Measurements from ENCODE around the gene LVRN. TPM values are rescaled to one million over a fixed set of nuclear protein-coding genes. Genes with fewer than 3 reads are reported as not detected.

Gene LVRN
- polyA plus RNA-seq, 3 donors: not detected

DNA sequence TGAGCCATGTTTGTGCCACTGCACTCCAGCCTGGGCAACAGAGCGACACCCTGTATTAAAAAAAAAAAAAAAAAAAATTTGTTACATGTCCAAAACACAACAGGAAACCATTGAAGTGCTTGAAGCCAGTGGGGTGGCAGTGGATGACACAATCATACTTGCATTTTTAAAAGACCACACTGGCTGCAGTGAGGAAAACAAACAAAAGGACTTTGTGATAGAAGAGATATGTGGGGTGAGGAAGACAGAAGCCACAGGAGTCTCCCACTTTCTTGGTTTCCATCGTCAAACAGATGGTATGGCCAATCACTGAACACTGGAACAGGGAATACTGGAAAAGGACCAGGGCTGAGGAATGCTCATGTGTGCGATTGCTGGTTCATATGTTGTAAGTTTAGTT lies 101.7 kb downstream of the LVRN start:
- H3K4me3 ChIP-seq (replicated peaks in 1 of 3; ENCODE audit: low read depth in 2 of 3, low read length in 3 of 3): no peak overlapping the region
- H3K27me3 ChIP-seq (ENCODE audit: control insufficient read depth in 2 of 2, insufficient read depth in 2 of 2, low read length in 2 of 2): no peaks in the 10 kb centered on the region
- no peak overlapping the region for H3K27ac ChIP-seq (ENCODE audit: low read depth in 1 of 2, low read length in 2 of 2)
- no peaks in the 10 kb centered on the region for H3K9me3 Mint-ChIP-seq
- no peaks in the 10 kb centered on the region for H3K9me3 ChIP-seq (replicated peaks in 1 of 2; ENCODE audit: control insufficient read depth in 1 of 2, insufficient read depth in 1 of 2, low read length in 2 of 2)
- no peak overlapping the region for H3K9ac ChIP-seq (ENCODE audit: insufficient read depth, low read length, poor library complexity, severe bottlenecking)
- no peak for DNase-seq
- H3K27me3 Mint-ChIP-seq (ENCODE audit: low read depth in 3 of 3): peaks cover 0 to 8% (median 5%) of the 10 kb centered on the region in 3 donors
- intact Hi-C loops (cut with micrococcal nuclease): no loop called here
- TF ChIP-seq, protein P1, sequence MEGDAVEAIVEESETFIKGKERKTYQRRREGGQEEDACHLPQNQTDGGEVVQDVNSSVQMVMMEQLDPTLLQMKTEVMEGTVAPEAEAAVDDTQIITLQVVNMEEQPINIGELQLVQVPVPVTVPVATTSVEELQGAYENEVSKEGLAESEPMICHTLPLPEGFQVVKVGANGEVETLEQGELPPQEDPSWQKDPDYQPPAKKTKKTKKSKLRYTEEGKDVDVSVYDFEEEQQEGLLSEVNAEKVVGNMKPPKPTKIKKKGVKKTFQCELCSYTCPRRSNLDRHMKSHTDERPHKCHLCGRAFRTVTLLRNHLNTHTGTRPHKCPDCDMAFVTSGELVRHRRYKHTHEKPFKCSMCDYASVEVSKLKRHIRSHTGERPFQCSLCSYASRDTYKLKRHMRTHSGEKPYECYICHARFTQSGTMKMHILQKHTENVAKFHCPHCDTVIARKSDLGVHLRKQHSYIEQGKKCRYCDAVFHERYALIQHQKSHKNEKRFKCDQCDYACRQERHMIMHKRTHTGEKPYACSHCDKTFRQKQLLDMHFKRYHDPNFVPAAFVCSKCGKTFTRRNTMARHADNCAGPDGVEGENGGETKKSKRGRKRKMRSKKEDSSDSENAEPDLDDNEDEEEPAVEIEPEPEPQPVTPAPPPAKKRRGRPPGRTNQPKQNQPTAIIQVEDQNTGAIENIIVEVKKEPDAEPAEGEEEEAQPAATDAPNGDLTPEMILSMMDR (IDR thresholded peaks at IDR 0.05): no peak
- H3K4me3 Mint-ChIP-seq: peak overlapping the region in 1 of 2 donors; percentile 5
- H2AFZ ChIP-seq (ENCODE audit: insufficient read depth, low read depth, low read length, poor library complexity, severe bottlenecking): no peak overlapping the region
- no peak overlapping the region for H3K4me2 ChIP-seq (replicated peaks; ENCODE audit: extremely low read depth, low read length, poor library complexity, severe bottlenecking)
- no peaks in the 10 kb centered on the region for H4K20me1 ChIP-seq (ENCODE audit: insufficient read depth, low read length)
- H3K4me1 Mint-ChIP-seq: no peaks in the 10 kb centered on the region
- no peaks in the 10 kb centered on the region for H3K36me3 Mint-ChIP-seq
- no peaks in the 10 kb centered on the region for H3K4me1 ChIP-seq (ENCODE audit: control insufficient read depth in 1 of 2, insufficient read depth in 2 of 2, low read length in 2 of 2)
- no peak overlapping the region for H3K27ac Mint-ChIP-seq
- H3K36me3 ChIP-seq (replicated peaks in 1 of 2; ENCODE audit: control insufficient read depth in 1 of 2, insufficient read depth in 2 of 2, low read length in 2 of 2): no peaks in the 10 kb centered on the region
- 70% methylated on average over 1 of the region's 3 CpGs for WGBS (ENCODE audit: insufficient coverage)
- no peaks in the 10 kb centered on the region for H3K79me2 ChIP-seq (ENCODE audit: insufficient read depth, low read length)

DNA sequence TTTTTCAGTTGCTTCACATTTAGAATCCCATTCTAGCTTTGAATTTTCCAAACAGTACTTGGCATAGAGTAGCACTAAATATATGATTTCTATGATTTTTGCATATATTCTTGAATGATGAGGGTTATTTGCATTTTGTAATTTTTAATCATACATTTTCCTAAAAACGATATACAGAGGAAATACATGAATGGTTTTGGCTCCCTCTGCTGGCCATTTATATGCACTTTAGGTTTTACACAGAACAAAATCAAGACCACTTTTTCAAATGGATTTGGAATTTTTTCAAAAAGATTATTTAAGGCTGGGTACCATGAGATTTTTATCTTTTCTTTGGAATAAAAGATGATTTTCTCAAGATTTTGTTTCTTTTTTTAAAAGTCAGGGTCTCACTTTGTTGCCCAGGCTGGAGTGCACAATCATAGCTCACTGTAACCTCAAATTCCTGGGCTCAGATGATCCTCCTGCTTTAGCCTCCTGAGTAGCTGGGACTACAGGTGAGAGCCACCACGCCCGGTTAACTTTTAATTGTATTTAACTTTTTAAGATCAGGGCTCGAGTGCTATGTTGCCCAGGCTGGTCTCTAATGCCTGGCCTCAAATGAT lies 105.9 kb downstream of the LVRN start:
- Mint-ChIP-seq H3K27me3 (ENCODE audit: low read depth in 3 of 3) (peaks cover 0 to 5% (median 5%) of the 10 kb centered on the region in 3 donors), H3K4me1 (no peaks in the 10 kb centered on the region), H3K4me3 (no peak overlapping the region), H3K9me3 (no peaks in the 10 kb centered on the region), H3K27ac (no peak overlapping the region), H3K36me3 (no peaks in the 10 kb centered on the region)
- H3K27me3 ChIP-seq (ENCODE audit: control insufficient read depth in 2 of 2, insufficient read depth in 2 of 2, low read length in 2 of 2): no peaks in the 10 kb centered on the region
- intact Hi-C loops (cut with micrococcal nuclease): no loop called here
- H3K4me2 ChIP-seq (replicated peaks; ENCODE audit: extremely low read depth, low read length, poor library complexity, severe bottlenecking): no peak overlapping the region
- H3K36me3 ChIP-seq (replicated peaks in 1 of 2; ENCODE audit: control insufficient read depth in 1 of 2, insufficient read depth in 2 of 2, low read length in 2 of 2): no peaks in the 10 kb centered on the region
- H3K9ac ChIP-seq (ENCODE audit: insufficient read depth, low read length, poor library complexity, severe bottlenecking): no peak overlapping the region
- H3K79me2 ChIP-seq (ENCODE audit: insufficient read depth, low read length): no peaks in the 10 kb centered on the region
- no peak overlapping the region for H3K4me3 ChIP-seq (replicated peaks in 1 of 3; ENCODE audit: low read depth in 2 of 3, low read length in 3 of 3)
- no peaks in the 10 kb centered on the region for H3K9me3 ChIP-seq (replicated peaks in 1 of 2; ENCODE audit: control insufficient read depth in 1 of 2, insufficient read depth in 1 of 2, low read length in 2 of 2)
- TF ChIP-seq, protein P1 (IDR thresholded peaks at IDR 0.05): peak; percentile 89
- no peaks in the 10 kb centered on the region for H3K4me1 ChIP-seq (ENCODE audit: control insufficient read depth in 1 of 2, insufficient read depth in 2 of 2, low read length in 2 of 2)
- H4K20me1 ChIP-seq (ENCODE audit: insufficient read depth, low read length): no peaks in the 10 kb centered on the region
- peak; percentile 34 to 46 (median 43) for DNase-seq
- no CpG with 5 or more reads among the region's 4 CpGs for WGBS (ENCODE audit: insufficient coverage)
- no peak overlapping the region for H3K27ac ChIP-seq (ENCODE audit: low read depth in 1 of 2, low read length in 2 of 2)
- H2AFZ ChIP-seq (ENCODE audit: insufficient read depth, low read depth, low read length, poor library complexity, severe bottlenecking): no peak overlapping the region
